Measurements from ENCODE around the gene HSPB3. TPM values are rescaled to one million over a fixed set of nuclear protein-coding genes. Genes with fewer than 3 reads are reported as not detected.
"Not testable (repeated sequence)": the region's sequence is repeated elsewhere in the genome, so short reads cannot be mapped to it uniquely, and the experiment has no call there.

The HSPB3 gene
- total and polyA plus RNA-seq, 5 donors from 2014 or later: not detected

DNA sequence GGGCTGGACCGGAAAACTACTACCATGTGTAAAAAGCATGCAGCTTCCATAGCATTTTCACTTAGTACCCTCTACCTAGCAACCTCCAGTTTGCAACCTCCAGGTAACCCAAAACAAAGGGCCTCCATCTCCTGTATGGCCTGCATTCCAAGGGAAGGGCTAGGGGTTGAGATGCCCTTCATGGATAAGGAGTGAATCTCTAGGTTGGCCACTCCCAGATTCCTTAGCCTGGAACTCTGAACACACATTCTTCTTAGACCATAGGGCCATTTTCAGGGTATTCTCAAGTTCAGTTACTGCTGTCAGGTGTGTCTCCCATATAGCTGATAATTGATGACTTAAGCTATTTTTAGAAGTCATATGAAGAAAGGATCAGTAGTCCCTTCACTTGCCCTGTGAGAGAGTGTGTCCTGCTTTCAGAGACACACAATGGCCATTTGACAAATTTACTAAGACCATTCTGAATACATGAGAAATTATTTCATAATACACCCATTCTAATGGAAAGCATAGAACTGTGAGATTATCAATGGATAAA, 22.5 kb downstream of the HSPB3 start:
- Mint-ChIP-seq H3K4me3 (no peak overlapping the region), H3K27ac (no peak overlapping the region), H3K36me3 (peaks cover 4% of the 10 kb centered on the region), H3K4me1 (no peaks in the 10 kb centered on the region), H3K9me3 (peaks cover 0 to 3% (median 0%) of the 10 kb centered on the region in 7 donors), H3K27me3 (peaks cover 17% of the 10 kb centered on the region)
- no peaks in the 10 kb centered on the region for H3K9me3 ChIP-seq (ENCODE audit: control insufficient read depth in 2 of 2, low read length in 2 of 2)
- H3K27ac ChIP-seq (ENCODE audit: insufficient read depth, low read length, poor library complexity, severe bottlenecking): no peak overlapping the region
- no peak for ATAC-seq (ENCODE audit: low read depth in 2 of 2)
- H3K27me3 ChIP-seq (ENCODE audit: control insufficient read depth, insufficient read depth, low read length): peaks cover 6% of the 10 kb centered on the region
- DNase-seq: no peak
- no peak overlapping the region for H3K4me3 ChIP-seq (ENCODE audit: low read depth, low read length)
- no peaks in the 10 kb centered on the region for H3K36me3 ChIP-seq (ENCODE audit: control insufficient read depth, insufficient read depth, low read length)
- H3K4me1 ChIP-seq (ENCODE audit: control insufficient read depth, insufficient read depth, low read length, poor library complexity, severe bottlenecking): no peaks in the 10 kb centered on the region

DNA sequence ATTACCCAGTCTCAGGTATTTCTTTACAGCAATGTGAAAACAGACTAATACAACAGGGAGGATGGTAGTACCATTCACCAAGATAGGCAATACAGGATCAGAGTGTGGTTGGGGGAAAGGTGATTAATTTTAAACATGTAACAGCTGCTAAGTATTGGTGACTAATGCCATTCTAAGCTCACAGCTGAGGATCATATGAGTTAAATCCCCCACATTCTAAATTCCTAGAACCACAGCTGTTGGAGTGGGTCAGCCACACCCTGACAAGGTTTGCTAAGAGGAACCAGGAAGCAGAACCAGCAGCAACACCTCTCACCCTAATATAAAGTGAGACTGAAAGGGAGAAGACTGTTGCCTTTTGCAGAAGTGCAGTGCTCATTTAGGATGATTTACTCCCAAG, 24.8 kb downstream of the HSPB3 start:
- no peak for ATAC-seq (ENCODE audit: low read depth in 2 of 2)
- Mint-ChIP-seq H3K4me3 (no peak overlapping the region), H3K27ac (no peak overlapping the region)

DNA sequence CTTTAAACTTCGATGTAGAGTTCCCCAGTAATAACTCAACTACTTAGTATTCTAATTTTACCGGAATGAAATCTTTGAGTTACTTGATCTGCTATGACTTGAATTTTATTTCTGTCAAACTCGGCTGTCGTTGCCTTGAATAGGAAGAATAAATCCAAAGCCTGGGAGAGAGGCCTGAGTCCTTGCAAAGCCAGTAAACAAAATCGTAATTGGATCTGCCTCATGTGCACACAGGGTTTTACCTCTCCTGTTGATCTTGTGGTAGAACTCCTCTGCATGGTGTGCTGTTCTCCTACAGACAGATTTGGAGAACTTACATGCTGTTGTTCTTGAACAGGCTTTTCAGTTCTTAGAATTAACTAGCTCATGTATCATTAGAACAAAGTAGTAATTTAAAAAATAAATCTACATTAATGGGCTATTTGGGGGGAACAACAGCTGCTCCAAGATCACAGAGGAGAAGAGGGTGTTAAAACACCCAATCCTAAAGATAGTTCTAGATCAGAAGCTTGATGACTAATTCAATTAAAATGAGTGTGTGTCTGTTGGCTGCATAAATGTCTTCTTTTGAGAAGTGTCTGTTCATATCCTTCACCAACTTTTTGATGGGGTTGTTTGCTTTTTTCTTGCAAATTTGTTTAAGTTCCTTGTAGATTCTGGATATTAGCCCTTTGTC, 28.9 kb downstream of the HSPB3 start:
- no peak for ATAC-seq (ENCODE audit: low read depth in 2 of 2)
- no peak overlapping the region for H3K4me3 ChIP-seq (ENCODE audit: low read depth, low read length)
- H3K4me3 Mint-ChIP-seq: no peak overlapping the region
- H3K36me3 ChIP-seq (ENCODE audit: control insufficient read depth, insufficient read depth, low read length): no peaks in the 10 kb centered on the region
- H3K9me3 Mint-ChIP-seq: peaks cover 0 to 1% (median 0%) of the 10 kb centered on the region in 7 donors
- H3K36me3 Mint-ChIP-seq: peaks cover 2% of the 10 kb centered on the region
- no peaks in the 10 kb centered on the region for H3K4me1 ChIP-seq (ENCODE audit: control insufficient read depth, insufficient read depth, low read length, poor library complexity, severe bottlenecking)
- no peak for DNase-seq
- no peak overlapping the region for H3K27ac Mint-ChIP-seq
- H3K4me1 Mint-ChIP-seq: no peaks in the 10 kb centered on the region
- peaks cover 11% of the 10 kb centered on the region for H3K27me3 Mint-ChIP-seq
- H3K27ac ChIP-seq (ENCODE audit: insufficient read depth, low read length, poor library complexity, severe bottlenecking): no peak overlapping the region
- H3K9me3 ChIP-seq (ENCODE audit: control insufficient read depth in 2 of 2, low read length in 2 of 2): no peaks in the 10 kb centered on the region
- no peaks in the 10 kb centered on the region for H3K27me3 ChIP-seq (ENCODE audit: control insufficient read depth, insufficient read depth, low read length)

More for the DNA sequence above, 24.8 kb downstream of the HSPB3 start:
- Histone ChIP-seq H3K4me1 (ENCODE audit: control insufficient read depth, insufficient read depth, low read length, poor library complexity, severe bottlenecking) (no peaks in the 10 kb centered on the region), H3K27me3 (ENCODE audit: control insufficient read depth, insufficient read depth, low read length) (peaks cover 6% of the 10 kb centered on the region), H3K4me3 (ENCODE audit: low read depth, low read length) (no peak overlapping the region), H3K9me3 (ENCODE audit: control insufficient read depth in 2 of 2, low read length in 2 of 2) (no peaks in the 10 kb centered on the region), H3K27ac (ENCODE audit: insufficient read depth, low read length, poor library complexity, severe bottlenecking) (no peak overlapping the region), H3K36me3 (ENCODE audit: control insufficient read depth, insufficient read depth, low read length) (no peaks in the 10 kb centered on the region)
- DNase-seq: no peak
- Mint-ChIP-seq H3K4me1 (no peaks in the 10 kb centered on the region), H3K9me3 (peaks cover 0 to 3% (median 0%) of the 10 kb centered on the region in 7 donors), H3K36me3 (peaks cover 4% of the 10 kb centered on the region), H3K27me3 (peaks cover 17% of the 10 kb centered on the region)

DNA sequence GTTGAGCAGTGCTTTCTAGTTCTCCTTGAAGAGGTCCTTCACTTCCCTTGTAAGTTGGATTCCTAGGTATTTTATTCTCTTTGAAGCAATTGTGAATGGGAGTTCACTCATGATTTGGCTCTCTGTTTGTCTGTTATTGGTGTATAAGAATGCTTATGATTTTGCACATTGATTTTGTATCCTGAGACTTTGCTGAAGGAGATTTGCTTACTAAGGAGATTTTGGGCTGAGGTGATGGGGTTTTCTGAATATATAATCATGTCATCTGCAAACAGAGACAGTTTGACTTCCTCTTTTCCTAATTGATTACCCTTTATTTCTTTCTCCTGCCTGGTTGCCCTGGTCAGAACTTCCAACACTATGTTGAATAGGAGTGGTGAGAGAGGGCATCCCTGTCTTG, 30.2 kb downstream of the HSPB3 start:
- peaks cover 10% of the 10 kb centered on the region for H3K27me3 Mint-ChIP-seq
- not testable (repeated sequence) for H3K4me1 Mint-ChIP-seq; H3K36me3 ChIP-seq (ENCODE audit: control insufficient read depth, insufficient read depth, low read length); H3K4me3 ChIP-seq (ENCODE audit: low read depth, low read length); ATAC-seq (ENCODE audit: low read depth in 2 of 2); H3K27me3 ChIP-seq (ENCODE audit: control insufficient read depth, insufficient read depth, low read length); H3K9me3 Mint-ChIP-seq; H3K4me1 ChIP-seq (ENCODE audit: control insufficient read depth, insufficient read depth, low read length, poor library complexity, severe bottlenecking); DNase-seq; H3K9me3 ChIP-seq (ENCODE audit: control insufficient read depth in 2 of 2, low read length in 2 of 2); H3K4me3 Mint-ChIP-seq; H3K27ac Mint-ChIP-seq; H3K27ac ChIP-seq (ENCODE audit: insufficient read depth, low read length, poor library complexity, severe bottlenecking); H3K36me3 Mint-ChIP-seq

DNA sequence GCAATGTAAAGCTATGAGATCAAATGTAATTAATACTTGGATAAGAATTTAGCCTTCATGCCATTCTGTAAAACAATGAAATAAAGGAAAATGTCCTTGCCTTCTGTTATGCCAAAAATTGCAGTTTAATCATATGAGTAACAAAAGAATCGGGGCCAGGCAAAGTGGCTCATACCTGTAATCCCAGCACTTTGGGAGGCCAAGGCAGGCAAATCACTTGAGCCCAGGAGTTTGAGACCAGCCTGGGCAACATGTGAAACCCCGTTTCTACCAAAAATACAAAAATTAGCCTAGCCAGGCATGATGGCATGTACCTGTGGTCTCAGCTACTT, 34.1 kb downstream of the HSPB3 start:
- H3K27me3 ChIP-seq (ENCODE audit: control insufficient read depth, insufficient read depth, low read length); H3K4me1 Mint-ChIP-seq; H3K9me3 Mint-ChIP-seq; H3K27ac ChIP-seq (ENCODE audit: insufficient read depth, low read length, poor library complexity, severe bottlenecking); H3K4me1 ChIP-seq (ENCODE audit: control insufficient read depth, insufficient read depth, low read length, poor library complexity, severe bottlenecking); H3K27ac Mint-ChIP-seq; H3K4me3 Mint-ChIP-seq; H3K4me3 ChIP-seq (ENCODE audit: low read depth, low read length); H3K9me3 ChIP-seq (ENCODE audit: control insufficient read depth in 2 of 2, low read length in 2 of 2); H3K36me3 Mint-ChIP-seq; H3K36me3 ChIP-seq (ENCODE audit: control insufficient read depth, insufficient read depth, low read length); ATAC-seq (ENCODE audit: low read depth in 2 of 2): not testable (repeated sequence)
- peaks cover 18% of the 10 kb centered on the region for H3K27me3 Mint-ChIP-seq
- DNase-seq: peak in 1 of 3 donors; percentile 1

DNA sequence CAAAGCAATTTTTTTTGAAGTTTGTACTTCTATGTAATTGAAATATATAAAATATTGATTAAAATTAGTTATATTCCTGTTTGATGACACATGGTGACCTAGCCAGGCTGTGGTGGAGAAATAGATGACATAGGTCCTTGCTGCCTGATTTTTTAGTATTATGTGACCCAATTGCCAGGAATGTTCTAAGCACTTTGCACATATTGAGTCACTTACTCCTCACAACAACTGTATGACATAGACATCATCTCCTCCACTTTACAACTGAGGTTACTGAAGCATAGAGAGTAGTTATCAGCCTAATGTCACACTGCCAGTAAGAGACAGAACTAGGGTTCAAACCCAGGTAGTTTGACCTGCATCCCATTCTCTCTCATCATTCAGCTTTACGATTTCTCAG, 35.8 kb downstream of the HSPB3 start:
- Histone ChIP-seq H3K27me3 (ENCODE audit: control insufficient read depth, insufficient read depth, low read length) (peaks cover 7% of the 10 kb centered on the region), H3K36me3 (ENCODE audit: control insufficient read depth, insufficient read depth, low read length) (no peaks in the 10 kb centered on the region), H3K4me1 (ENCODE audit: control insufficient read depth, insufficient read depth, low read length, poor library complexity, severe bottlenecking) (no peaks in the 10 kb centered on the region), H3K27ac (ENCODE audit: insufficient read depth, low read length, poor library complexity, severe bottlenecking) (no peak overlapping the region), H3K9me3 (ENCODE audit: control insufficient read depth in 2 of 2, low read length in 2 of 2) (no peaks in the 10 kb centered on the region), H3K4me3 (ENCODE audit: low read depth, low read length) (no peak overlapping the region)
- H3K27me3 Mint-ChIP-seq: peaks cover 23% of the 10 kb centered on the region
- H3K4me1 Mint-ChIP-seq: no peaks in the 10 kb centered on the region
- peaks cover 0 to 4% (median 0%) of the 10 kb centered on the region in 7 donors for H3K9me3 Mint-ChIP-seq
- ATAC-seq (ENCODE audit: low read depth in 2 of 2) (no peak), DNase-seq (no peak)
- H3K4me3 Mint-ChIP-seq: no peak overlapping the region
- H3K36me3 Mint-ChIP-seq: no peaks in the 10 kb centered on the region
- peak overlapping the region in 1 of 3 donors; percentile 57 for H3K27ac Mint-ChIP-seq

DNA sequence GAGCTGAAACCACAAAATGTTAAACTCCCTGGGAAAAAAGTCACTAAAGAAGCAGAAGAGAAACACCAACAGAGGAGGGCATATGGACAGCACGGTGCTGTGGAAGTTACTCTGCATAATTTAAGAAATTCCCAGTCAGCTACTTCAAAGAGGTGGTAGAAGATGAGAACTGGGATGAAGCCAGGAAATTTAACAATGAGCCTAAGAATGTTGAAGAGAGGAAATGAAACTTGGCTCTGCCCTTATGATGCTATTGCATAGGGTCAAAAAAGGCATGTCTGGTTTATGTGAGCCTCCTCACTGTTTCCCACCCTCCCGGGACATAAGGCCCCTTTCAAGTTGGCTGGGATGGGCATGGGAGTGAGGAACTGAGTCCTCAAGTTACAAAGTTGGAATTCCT, 36.7 kb downstream of the HSPB3 start:
- H3K9me3 ChIP-seq (ENCODE audit: control insufficient read depth in 2 of 2, low read length in 2 of 2): no peaks in the 10 kb centered on the region
- H3K9me3 Mint-ChIP-seq: peaks cover 0 to 4% (median 2%) of the 10 kb centered on the region in 7 donors
- ATAC-seq (ENCODE audit: low read depth in 2 of 2) (no peak), DNase-seq (no peak)
- H3K36me3 Mint-ChIP-seq: no peaks in the 10 kb centered on the region
- no peaks in the 10 kb centered on the region for H3K4me1 ChIP-seq (ENCODE audit: control insufficient read depth, insufficient read depth, low read length, poor library complexity, severe bottlenecking)
- no peaks in the 10 kb centered on the region for H3K36me3 ChIP-seq (ENCODE audit: control insufficient read depth, insufficient read depth, low read length)
- H3K4me1 Mint-ChIP-seq: no peaks in the 10 kb centered on the region
- H3K27ac Mint-ChIP-seq: peak overlapping the region in 1 of 3 donors; percentile 57
- H3K4me3 Mint-ChIP-seq: no peak overlapping the region
- H3K27me3 Mint-ChIP-seq: peaks cover 29% of the 10 kb centered on the region
- H3K27ac ChIP-seq (ENCODE audit: insufficient read depth, low read length, poor library complexity, severe bottlenecking): no peak overlapping the region
- peaks cover 8% of the 10 kb centered on the region for H3K27me3 ChIP-seq (ENCODE audit: control insufficient read depth, insufficient read depth, low read length)
- H3K4me3 ChIP-seq (ENCODE audit: low read depth, low read length): no peak overlapping the region

DNA sequence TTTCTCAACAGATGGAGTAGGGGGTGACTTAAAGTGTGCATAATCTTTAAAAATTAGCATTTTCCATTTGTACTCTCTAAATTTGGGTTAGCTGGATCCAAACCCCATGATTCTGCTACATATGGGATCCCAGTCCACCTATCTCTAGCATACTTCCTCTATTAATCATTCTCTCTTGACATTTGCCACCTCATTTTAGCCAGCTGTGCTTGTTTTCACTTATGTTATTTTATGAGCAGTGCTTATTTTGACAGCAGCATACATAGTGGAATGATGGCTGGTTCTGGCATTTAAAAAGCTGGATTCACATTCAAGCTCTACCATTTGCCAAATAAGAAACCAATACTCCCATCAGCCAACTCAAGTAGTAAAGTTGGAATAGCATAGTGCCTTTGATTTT, 39.5 kb downstream of the HSPB3 start:
- Mint-ChIP-seq H3K36me3 (no peaks in the 10 kb centered on the region), H3K27me3 (peaks cover 34% of the 10 kb centered on the region), H3K9me3 (peaks cover 0 to 13% (median 8%) of the 10 kb centered on the region in 7 donors), H3K27ac (no peak overlapping the region), H3K4me3 (no peak overlapping the region), H3K4me1 (no peaks in the 10 kb centered on the region)
- no peak overlapping the region for H3K27ac ChIP-seq (ENCODE audit: insufficient read depth, low read length, poor library complexity, severe bottlenecking)
- H3K9me3 ChIP-seq (ENCODE audit: control insufficient read depth in 2 of 2, low read length in 2 of 2): peaks cover 0 to 3% of the 10 kb centered on the region in 2 experiments
- DNase-seq: no peak
- ATAC-seq (ENCODE audit: low read depth in 2 of 2): no peak
- H3K36me3 ChIP-seq (ENCODE audit: control insufficient read depth, insufficient read depth, low read length): no peaks in the 10 kb centered on the region
- peaks cover 10% of the 10 kb centered on the region for H3K27me3 ChIP-seq (ENCODE audit: control insufficient read depth, insufficient read depth, low read length)
- H3K4me3 ChIP-seq (ENCODE audit: low read depth, low read length): no peak overlapping the region
- no peaks in the 10 kb centered on the region for H3K4me1 ChIP-seq (ENCODE audit: control insufficient read depth, insufficient read depth, low read length, poor library complexity, severe bottlenecking)
